ACHN (cell line): ENCODE results near the gene ABCA12.

ENCODE experiments used
- DNase-seq: peaks from one replicate; pipeline ENCODE4 v3.0.0-alpha.2; 2015
- in situ Hi-C: cut with HindIII; loops from 2 replicates; pipeline ENCODE4 v1.10.0; 2017; ENCODE audit warnings: low sequenced_read_pairs, low pct_ligation_motif_present, low pct_unique_long_range_greater_than_20kb

Gene ABCA12

GRCh38 chr2:214889301-214889700, 249.1 kb downstream of the ABCA12 start:
- in situ Hi-C loops: no loop called here
- no peak for DNase-seq

GRCh38 chr2:214881647-214882202, 256.7 kb downstream of the ABCA12 start:
- DNase-seq: no peak
- in situ Hi-C loops: no loop called here
